Muscle of back (tissue), 11 donors: Measurements from ENCODE around the gene KCNIP4. TPM values are rescaled to one million over a fixed set of nuclear protein-coding genes. Genes with fewer than 3 reads are reported as not detected.

Experiments used
- DNase-seq, 3 donors: peaks; one replicate each; pipeline versions ENCODE4 v3.0.0 to v3.0.0-alpha.2; 2013
- polyA plus RNA-seq, 10 donors: library from polyadenylated mRNA; unstranded; fragments of 120-200 nt; gene quantifications; one replicate each; pipeline ENCODE4 v1.2.1, GENCODE V29; 2013; ENCODE audit not compliant: insufficient read length in 10 of 10

Gene KCNIP4
- polyA plus RNA-seq, 10 donors = 1.5 to 3.5 (median 2.9) TPM

GRCh38 chr4:21768349-21769310 is 179.9 kb downstream of the KCNIP4 start:
- DNase-seq = peak in 2 of 3 donors; percentile 34 to 55

- DNase-seq = peak; percentile 14 to 49 (median 34)
These were observed 182.7 kb downstream of the KCNIP4 start for GRCh38 chr4:21765810-21766407.

GRCh38 chr4:21763855-21764254 is 184.7 kb downstream of the KCNIP4 start:
- DNase-seq = no peak

- DNase-seq = peak in 1 of 3 donors; percentile 22
These were observed 191.3 kb downstream of the KCNIP4 start for GRCh38 chr4:21757248-21757647.

GRCh38 chr4:21753084-21753760 is 195.3 kb downstream of the KCNIP4 start:
- DNase-seq = no peak

GRCh38 chr4:21752616-21753015 is 196.0 kb downstream of the KCNIP4 start:
- no peak for DNase-seq

- DNase-seq = no peak
These were observed 198.6 kb downstream of the KCNIP4 start for GRCh38 chr4:21749924-21750323.

- no peak for DNase-seq
These were observed 199.2 kb downstream of the KCNIP4 start for GRCh38 chr4:21749412-21749811.

- DNase-seq = no peak
These were observed 204.5 kb downstream of the KCNIP4 start for GRCh38 chr4:21744046-21744445.

- no peak for DNase-seq
These were observed 206.2 kb downstream of the KCNIP4 start for GRCh38 chr4:21742326-21742725.

GRCh38 chr4:21738821-21739220 is 209.8 kb downstream of the KCNIP4 start:
- no peak for DNase-seq

GRCh38 chr4:21735866-21736265 is 212.7 kb downstream of the KCNIP4 start:
- no peak for DNase-seq

- no peak for DNase-seq
These were observed 214.5 kb downstream of the KCNIP4 start for GRCh38 chr4:21733894-21734630.

GRCh38 chr4:21728304-21728703 is 220.3 kb downstream of the KCNIP4 start:
- no peak for DNase-seq

- no peak for DNase-seq
These were observed 222.2 kb downstream of the KCNIP4 start for GRCh38 chr4:21726255-21726815.

GRCh38 chr4:21722157-21722839 is 226.3 kb downstream of the KCNIP4 start:
- no peak for DNase-seq

- no peak for DNase-seq
These were observed 232.0 kb downstream of the KCNIP4 start for GRCh38 chr4:21716531-21716930.

- no peak for DNase-seq
These were observed 238.3 kb downstream of the KCNIP4 start for GRCh38 chr4:21710179-21710835.

- DNase-seq = no peak
These were observed 238.8 kb downstream of the KCNIP4 start for GRCh38 chr4:21709761-21710160.

GRCh38 chr4:21709031-21709430 is 239.5 kb downstream of the KCNIP4 start:
- DNase-seq = no peak
